IMR-90 (cell line): ENCODE measurements around the gene DGKD.

ENCODE experiments used
- BHLHE40 ChIP-seq: fragments of 150-350 bp; IDR thresholded peaks from 2 replicates; pipeline ENCODE4 v1.6.1; 2016; ENCODE audit warnings: mild to moderate bottlenecking, low read depth, low read length
- CTCF ChIP-seq: conservative IDR thresholded peaks from 2 replicates; pipeline ENCODE4 v1.5.1; 2012; ENCODE audit warnings: mild to moderate bottlenecking, low read depth, low read length, improper control_type of control experiment
- MAZ ChIP-seq: IDR thresholded peaks from 2 replicates; pipeline ENCODE4 v1.6.1; 2012; ENCODE audit warnings: low read depth, mild to moderate bottlenecking, low read length, improper control_type of control experiment, moderate library complexity, borderline replicate concordance
- POLR2A ChIP-seq: IDR thresholded peaks from 2 replicates; pipeline ENCODE4 v1.6.1; 2012; ENCODE audit warnings: mild to moderate bottlenecking, low read depth, low read length
- RCOR1 ChIP-seq: IDR thresholded peaks from 2 replicates; pipeline ENCODE4 v1.6.1; 2012; ENCODE audit warnings: mild to moderate bottlenecking, low read length, improper control_type of control experiment; ENCODE audit not compliant: insufficient replicate concordance
- RFX5 ChIP-seq: IDR thresholded peaks from 2 replicates; pipeline ENCODE4 v1.8.0; 2012; ENCODE audit warnings: low read depth, mild to moderate bottlenecking, low read length, moderate library complexity
- SMC3 ChIP-seq: fragments of 150-350 bp; IDR thresholded peaks from 2 replicates; pipeline ENCODE4 v1.6.1; 2016; ENCODE audit warnings: low read depth, mild to moderate bottlenecking, antibody characterized with exemption, low read length, moderate library complexity
- TF ChIP-seq, protein P1 (sequence below): fragments of 150-350 bp; IDR thresholded peaks from 2 replicates; pipeline ENCODE4 v1.6.1; 2016; ENCODE audit warnings: low read depth, mild to moderate bottlenecking, low read length, moderate library complexity, borderline replicate concordance

DNA sequence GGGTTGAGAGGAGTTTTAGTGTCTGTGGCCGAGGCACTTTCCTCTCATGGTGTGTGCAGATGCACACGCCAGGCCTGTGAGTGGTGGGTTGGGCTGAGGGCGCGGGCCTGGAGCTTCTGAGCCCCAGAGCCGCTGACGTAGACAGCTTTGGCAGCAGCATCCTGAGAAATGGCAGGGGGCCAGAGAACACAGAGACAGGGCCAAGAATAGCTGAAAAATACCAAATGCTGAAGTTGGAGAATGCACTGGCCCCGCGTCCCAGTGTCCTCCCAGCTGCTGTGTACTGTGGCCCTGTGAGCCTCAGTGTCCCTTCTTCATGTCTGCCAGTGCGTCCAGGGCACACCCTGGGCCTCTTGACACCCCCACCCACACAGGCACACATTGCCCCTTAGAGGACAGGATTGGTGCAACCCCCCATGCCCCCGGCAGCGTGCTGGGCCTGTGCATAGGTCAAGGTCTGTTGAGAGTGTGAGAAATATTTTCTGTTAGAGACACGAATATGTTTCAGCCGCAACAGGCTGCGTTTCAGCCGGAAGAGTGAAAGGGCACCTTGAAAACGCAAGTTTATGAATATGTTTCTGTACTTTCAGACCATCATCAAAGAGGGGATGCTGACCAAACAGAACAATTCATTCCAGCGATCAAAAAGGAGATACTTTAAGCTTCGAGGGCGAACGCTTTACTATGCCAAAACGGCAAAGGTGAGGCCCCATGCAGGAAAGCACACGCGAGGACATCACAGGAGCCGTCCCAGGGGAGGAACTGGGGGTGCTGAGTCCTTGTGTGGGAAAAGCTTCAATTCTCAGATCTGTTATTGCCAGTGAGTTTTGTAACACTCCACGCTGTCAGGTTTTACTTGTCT lies 33.6 kb downstream of the DGKD start:
- TF ChIP-seq CTCF: no peak
- 0 out of 2 replicates have a peak, but pooled peaks have one; percentile 37 for TF ChIP-seq POLR2A
- no peak for TF ChIP-seq BHLHE40
- no peak for TF ChIP-seq RFX5
- TF ChIP-seq, protein P1, sequence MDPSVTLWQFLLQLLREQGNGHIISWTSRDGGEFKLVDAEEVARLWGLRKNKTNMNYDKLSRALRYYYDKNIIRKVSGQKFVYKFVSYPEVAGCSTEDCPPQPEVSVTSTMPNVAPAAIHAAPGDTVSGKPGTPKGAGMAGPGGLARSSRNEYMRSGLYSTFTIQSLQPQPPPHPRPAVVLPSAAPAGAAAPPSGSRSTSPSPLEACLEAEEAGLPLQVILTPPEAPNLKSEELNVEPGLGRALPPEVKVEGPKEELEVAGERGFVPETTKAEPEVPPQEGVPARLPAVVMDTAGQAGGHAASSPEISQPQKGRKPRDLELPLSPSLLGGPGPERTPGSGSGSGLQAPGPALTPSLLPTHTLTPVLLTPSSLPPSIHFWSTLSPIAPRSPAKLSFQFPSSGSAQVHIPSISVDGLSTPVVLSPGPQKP: no peak
- TF ChIP-seq RCOR1: no peak
- TF ChIP-seq MAZ: peak; percentile 54; the same call in 1 of the 2 replicates
- no peak for TF ChIP-seq SMC3
